ENCODE data around the gene FAM118B.

The FAM118B gene

DNA sequence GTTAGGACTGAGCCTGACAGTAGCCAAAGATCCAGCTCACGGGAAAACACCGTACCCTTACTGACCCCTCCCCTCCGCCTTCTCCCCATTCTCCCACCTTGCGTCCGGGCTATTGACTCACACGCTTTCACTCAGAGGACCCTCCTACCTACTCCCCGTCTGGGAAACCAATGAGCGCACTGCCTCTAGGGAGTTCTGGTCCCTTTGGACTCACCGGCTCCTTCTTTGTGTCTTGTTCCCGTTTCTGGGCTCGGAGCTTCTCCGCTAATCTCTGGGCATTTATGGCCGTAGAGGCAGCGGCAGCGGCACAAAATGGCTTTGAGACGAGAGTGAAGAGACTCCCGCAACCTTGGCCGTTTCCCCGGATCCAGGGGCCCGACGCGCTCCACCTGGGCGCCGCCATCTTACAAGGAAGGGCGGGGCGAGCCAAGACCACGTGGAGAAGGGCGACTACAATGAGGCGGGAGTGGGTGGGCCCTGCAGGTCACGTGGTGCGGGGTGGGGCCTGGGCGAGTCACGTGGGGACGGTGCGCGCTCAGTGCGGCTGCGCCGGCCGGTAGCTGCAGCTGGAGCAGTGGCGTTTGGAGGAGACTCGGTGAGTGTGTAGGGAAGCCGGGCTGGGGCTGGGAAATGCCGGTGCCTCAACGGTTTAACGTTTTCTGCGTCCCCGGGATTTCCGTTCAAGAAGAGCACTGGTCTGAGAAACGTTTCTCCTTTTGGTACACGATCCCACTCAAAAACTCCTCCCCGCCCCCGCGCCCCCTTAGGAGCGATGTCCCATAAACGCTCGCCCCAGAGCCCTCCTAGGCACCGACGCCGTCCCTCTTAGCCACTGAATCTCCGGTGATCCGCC, at the start of gene FAM118B, which contains the start of gene RPUSD4:
FAM118B (plus strand) TSS at position 547 of the 853 bp plus-strand sequence. CDS start 23,220 bp downstream, outside the sequence.
RPUSD4 (minus strand) TSS at position 415 of the 853 bp plus-strand sequence; CDS start at position 403, 12 bp downstream.
- peak; percentile 93 for DNase-seq

DNA sequence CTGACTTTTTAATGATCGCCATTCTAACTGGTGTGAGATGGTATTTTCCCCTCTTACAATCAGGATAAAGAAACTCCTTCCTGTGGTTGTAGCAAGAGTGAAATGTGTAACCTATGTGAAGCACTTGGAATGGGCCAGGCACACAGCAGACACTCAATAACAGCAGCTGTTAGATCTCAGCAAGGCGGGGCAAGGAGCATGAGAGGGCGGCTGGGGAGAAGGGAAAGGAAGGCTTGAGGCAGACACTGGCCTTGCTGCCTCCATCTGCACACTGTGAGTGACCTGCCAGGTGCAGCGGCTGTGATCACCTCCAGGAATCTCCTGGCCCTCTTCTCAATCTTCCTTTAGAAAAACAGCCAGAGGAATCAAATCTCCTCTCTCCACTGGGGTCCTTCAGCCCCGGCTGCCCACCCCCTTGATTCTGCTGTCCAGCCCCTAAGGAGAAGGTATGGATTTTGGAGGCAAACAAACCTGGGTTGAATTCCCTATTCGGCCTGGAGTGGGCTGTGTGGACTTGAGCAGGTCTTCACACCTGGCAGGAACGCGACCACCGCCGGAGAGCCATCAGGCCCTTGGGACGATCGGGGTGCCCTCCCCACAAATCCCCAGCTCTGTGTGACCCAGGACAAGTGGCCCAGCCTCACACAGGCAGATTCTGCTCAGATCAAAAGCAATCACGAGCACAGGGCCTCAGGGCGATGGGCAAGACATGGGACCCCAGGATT, 49.1 kb upstream of the FAM118B start:
- DNase-seq = no peak

DNA sequence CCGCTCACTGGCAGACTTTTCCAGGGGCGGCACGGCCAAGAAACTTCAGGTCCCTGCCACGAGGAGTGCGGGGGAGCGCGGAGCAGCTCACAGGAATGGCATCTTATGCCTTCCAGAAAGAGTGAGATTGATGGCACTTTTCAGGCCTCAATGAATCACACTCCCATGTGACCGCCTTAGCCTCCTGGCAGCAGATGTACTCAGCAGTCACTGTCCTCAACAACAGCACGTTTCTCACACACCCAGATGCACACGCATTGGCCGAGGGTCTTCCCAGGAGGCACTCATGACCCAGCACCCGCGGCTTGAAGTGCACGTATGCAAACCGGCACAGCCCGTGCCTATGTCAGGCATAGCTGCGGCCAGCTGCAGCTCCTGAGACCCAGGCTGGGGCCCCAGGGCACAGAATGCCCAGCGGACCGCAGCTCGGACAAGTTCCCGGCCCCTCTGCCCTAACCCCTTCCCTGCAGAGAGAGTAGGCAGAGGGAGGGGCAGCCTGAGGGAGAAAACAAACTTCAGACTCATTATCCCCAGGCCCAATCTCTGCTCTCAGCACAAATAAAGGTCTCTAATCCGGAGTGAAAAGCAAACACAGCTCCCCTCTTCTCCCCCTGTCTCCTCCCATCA, 48.4 kb upstream of the FAM118B start:
- DNase-seq = no peak

DNA sequence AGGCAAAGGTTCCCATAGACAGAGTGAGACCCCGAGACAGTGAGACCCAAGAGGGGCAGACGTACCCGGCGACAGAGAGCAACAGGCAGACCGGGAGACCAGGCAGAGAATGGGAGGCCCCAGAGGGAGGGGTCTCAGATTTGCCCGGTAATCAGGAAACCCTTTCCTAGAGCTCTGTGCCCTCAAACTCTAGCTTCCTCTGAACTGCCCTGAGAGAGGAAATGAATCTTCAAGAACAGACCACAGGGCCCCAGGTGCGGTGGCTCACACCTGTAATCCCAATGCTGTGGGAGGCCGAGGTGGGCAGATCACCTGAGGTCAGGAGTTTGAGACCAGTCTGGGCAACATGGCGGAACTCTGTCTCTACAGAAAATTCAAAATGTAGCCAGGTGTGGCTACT, 47.8 kb upstream of the FAM118B start:
- no peak for DNase-seq

DNA sequence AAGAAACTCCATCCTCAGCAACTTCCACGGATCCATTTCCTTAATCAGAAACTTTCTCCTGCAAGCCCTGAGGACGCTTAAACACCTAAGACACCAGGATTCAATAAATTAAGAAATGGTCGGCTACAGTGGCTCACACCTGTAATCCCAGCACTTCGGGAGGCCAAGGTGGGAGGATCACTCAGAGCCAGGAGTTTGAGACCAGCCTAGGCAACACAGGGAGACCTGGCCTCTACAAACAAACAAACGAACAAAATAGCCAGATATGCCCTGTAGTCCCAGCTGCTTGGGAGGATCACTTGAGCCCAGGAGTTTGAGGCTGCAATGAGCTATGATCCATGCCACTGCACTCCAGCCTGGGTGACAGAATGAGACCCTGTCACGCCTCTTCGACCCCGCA, 46.8 kb upstream of the FAM118B start:
- no peak for DNase-seq

DNA sequence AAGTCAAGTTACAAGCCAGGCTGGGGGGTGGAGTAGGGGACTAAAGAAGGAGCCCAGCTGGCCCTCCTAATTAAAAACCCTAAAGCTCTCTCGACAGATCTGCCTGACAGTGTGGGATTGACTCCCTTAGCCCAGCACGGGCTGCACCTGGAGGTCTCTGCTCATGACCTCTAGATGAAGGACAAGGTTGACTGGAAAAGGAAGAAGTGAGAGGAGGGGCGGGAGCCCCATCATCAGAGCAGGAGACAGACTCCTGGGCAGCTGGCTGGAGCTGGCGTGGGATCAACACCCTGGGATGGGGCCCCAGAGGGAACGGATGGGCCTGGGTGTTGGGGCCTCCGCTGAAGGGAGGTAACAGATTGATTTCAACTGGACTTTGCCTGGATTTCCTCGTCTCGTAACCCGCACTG, 46.3 kb upstream of the FAM118B start:
- no peak for DNase-seq

DNA sequence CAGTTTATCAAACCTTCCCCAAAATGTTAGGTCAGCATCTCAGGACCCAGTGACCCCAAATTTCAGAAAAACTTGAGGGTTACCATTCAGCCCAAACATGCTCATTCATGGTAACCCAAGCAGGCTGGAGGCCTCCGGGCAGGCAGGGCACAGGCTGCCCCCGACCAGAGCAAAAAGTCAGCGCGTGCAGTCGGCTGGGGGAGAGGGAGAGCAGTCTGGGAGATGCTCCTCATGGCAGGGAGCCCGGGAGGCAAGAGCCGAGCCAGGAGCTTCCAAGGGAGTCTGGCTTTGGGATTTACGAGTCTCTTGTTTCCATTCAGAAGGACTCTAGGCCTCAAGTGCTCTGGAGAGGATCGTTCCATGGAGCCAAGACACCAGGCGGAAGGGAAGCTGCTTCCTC, 45.8 kb upstream of the FAM118B start:
- DNase-seq = no peak

DNA sequence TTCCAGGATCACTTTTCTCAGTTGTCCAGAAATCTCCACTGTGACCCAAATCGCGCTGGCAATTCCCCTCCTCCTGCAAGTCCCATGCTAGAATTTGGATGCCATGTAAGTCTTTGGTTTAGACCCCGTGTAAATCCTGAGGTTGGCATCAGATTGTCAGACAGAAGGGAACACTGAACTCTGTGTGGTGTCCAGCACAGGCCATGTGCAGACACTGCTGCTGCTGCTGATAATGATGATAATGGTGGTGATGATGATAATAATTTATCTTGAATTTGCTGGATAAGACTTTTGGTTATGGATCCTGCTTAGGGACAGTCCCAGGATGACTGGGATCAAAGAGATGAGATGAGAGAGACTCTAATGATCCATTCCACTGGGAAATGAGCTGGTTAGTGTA, 45.2 kb upstream of the FAM118B start:
- DNase-seq = no peak

DNA sequence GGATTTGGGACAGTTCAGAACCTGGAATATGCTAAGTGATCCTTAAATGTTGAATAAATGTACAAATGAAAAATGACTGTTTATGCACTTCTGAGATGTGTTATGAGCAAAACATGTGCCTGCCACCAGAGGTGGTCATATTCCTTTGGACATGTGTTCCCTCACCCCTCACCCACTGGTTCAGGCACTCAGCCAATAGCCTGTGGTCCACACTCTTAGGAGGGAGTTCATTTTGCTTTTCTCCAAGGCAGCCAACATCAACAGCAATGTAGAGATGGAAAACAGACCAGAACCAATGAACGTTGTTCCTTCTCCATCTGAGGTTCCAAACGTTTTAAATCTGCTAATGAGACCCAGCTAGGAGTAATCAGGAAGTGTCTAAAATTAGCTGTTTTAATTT, 44.1 kb upstream of the FAM118B start:
- no peak for DNase-seq

DNA sequence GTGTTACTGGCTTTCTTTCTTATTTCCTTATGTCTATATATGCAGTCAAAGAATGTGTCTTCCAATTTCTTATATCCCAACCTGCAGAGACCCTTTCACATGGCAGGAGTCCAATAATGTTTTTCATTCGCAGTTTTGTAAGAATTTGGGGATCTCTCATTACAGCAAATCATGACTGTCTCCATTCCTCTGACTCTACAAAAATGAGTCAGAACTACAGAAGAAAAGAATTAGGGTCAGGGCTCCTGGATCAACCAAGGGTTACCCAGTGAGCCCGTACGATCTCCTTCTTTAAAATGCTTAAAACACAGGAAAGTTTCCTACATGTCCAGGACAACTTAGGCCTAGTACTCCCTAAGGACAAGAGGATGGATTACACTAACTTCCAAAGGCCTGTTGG, 42.3 kb upstream of the FAM118B start:
- no peak for DNase-seq

DNA sequence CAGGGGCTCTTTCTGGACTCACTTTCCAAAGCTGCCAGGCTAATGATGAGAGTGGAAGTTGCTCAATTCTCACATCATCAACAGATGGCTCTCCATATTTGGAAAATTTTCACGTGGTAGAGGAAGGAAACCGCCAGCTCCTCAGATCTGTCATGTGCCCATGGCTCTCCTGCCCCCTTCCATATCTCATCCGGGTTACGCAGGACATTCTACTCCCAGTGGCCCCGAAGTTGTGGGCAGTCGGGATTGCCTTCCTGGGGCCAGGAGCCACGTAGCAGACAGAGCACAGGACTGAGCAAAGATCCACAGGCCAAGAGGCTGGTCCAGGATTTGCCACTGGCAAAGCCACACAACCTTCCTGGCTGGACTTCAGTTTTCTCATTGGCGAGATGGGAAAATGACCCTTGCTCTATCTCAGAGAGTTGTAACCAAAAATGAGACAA, 39.0 kb upstream of the FAM118B start:
- no peak for DNase-seq

DNA sequence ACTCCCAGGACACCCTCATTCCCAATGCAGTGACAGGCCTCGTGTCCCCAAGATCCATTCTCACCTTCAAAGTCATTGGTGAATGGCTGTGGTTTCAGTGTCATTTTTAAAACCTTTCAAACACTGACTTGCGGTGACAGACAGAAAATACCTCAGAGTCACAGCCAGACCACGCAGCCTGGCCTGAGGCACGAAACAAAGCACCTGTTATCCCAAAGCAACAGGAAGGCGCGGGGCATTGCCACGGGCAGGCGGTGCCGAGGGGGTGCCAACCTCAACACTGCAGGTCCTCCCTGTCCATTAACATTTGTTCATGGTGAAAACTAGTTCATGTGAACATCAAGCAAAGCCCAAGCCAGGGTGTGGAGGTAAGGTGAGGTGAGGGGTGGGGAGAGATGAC, 38.3 kb upstream of the FAM118B start:
- DNase-seq = no peak

DNA sequence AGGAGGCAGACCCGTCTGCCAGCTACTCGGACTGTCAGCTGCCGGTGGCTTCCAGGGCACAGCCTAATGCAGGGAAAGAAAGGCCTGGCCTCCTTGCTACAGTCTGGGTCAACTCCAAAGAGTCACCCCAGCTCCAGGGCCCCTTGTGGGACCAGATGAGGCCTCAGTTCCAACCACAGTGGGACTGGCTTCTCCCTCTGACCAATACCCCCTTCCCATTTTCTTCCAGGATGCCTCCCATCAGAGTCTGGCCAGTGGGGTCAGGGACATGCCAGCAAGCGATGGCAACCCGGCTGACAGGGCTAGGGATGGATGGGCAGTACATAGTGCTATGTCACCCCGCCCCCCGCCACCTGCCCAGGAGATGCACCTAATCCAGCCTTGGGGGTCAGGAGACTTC, 36.8 kb upstream of the FAM118B start:
- no peak for DNase-seq

DNA sequence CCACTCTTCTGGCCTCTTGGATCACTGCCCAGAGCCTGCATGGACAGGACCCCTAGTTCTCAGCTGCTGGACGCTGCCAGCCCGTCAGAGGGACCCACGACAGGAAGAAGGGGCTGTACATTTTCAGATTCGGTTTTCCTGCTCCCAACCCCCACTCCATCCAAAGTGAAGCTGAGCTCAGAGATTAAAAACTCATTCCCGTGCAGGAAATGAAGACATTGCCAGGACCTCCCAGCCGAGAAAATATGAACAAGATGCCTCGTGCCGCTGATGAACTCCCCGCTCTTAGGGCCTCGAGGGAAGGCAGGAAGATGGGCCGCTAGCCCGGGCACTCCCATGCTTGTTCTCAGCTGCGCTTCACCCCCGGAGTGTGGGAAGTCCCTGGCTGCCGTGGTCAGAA, 36.2 kb upstream of the FAM118B start:
- DNase-seq = no peak

DNA sequence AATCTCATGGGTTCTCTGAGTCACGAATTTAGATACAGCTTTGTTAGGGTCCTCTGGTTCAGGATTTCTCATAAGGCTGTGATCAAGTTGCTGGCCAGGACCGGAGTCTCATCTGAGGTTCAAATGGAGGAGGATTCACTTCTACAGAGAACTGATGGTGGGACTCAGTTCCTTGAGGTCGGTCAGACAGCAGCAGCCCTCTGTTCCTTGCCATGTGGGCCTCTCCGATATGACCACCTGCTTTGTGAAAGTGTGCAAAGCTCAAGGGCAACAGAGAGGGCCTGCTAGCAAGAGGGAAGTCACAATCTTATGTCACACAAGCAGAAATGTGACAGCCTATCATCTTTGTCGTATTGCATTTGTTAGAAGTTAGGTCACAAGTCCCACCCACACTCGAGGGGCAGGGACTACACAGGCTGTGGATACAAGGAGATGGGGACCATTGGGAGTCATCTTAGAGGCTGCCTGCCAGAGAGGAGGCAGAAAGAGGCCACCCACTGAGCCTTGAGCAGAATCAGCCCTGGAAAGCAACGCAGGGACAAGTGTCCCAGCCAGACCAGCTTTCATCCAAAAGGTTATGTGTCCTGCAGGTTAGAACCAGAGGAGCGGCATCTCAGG, 34.6 kb upstream of the FAM118B start:
- DNase-seq = no peak

DNA sequence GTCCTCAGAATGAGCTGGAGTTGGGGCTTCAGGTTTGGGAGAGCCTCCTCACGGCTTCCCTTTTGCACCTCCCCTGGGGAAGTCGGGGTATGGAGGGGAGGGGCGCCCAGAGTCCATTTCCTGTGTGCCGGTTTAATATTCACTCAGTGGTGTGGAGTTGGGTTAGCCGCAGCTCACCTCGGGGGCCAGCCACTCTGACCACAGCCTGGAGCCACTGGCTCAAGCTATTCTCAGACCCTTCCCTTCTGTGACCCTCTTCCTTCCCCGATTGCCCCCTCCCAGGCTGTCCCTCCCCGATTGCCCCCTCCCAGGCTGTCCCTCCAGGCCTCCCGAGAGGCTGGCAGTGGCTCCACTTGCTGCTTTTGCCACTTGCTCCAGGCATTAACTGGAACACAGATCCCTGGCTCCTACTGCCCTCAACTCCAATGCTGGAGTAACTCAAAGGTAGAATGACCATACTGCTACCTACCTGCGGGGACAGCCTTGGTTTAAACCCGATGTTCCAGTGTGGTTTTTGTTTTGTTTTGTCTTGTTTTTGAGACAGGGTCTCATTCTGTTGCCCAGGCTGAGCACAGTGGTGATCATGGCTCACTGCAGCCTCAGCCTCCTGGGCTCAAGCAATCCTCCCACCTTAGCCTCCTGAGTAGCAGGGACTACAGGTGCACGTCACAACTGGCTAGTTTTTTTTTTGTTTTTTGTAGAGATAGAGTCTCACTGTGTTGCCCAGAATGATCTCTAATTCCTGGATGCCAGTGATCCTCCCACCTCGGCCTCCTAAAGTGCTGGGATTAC, 29.4 kb upstream of the FAM118B start:
- DNase-seq = no peak

DNA sequence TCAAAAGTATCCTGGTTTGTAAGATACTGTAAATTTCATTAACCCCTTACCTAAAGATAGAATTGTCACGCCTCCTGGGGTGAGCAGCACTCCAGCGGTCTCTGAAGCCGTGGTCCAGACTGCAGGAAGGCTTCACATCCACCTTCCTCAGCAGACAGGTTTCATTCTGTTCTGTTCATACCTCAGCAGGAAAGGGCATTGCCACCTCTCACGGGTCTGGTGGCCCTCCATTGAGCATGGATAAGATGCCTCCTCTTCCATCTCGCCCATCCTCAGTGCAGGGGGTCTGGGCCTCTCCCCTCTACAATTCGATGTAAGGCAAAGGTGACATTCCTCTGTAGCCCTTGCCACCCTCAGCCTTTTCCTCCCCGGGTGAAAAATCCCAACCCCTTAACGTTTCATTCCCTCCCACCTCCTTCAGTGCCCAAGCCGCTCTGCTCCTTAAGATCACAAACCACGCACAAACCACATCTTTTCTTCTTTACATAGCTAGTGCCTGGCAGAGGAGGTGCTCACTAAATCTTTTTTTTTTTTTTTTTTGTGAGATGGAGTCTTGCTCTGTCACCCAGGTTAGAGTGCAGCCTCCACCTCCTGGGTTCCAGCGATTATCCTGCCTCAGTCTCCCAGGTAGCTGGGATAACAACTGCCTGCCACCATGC, 28.7 kb upstream of the FAM118B start:
- DNase-seq = no peak

DNA sequence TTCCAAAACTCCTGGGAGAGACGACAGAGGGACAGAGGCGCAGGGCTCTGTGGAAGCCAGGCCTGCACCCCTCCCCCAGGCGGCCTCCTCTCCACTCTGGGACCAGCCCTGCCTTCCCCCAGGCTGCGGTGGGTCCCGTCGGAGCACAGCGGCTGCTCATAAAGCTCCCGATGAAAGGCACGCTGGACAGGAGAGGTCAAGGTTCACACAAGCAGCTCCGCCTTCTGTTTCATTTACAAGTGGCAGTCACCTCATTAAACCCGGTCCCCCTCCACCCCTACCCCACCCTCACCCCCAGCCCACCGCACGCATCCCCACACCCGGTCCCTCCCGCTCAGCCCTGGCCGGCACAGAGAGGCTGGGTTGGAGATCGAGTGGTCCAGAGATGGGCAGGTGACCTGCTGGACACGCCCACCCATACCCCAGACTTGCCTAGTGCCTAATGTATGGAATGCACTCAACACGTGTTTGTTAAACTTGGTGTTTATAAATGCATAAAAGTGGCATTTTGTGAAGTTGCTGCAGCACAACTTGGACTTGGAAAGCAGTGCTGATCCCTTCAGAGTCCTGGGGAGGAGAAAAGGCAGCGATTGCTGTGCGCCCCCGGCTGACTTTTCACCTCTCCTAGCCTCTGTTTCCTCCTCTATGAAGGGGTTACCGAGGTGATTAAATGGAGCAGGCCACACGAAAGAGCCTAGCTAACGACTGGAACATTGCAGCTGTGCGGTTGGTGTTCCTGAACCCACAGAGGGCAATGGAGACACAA, 26.1 kb upstream of the FAM118B start:
- DNase-seq = no peak

DNA sequence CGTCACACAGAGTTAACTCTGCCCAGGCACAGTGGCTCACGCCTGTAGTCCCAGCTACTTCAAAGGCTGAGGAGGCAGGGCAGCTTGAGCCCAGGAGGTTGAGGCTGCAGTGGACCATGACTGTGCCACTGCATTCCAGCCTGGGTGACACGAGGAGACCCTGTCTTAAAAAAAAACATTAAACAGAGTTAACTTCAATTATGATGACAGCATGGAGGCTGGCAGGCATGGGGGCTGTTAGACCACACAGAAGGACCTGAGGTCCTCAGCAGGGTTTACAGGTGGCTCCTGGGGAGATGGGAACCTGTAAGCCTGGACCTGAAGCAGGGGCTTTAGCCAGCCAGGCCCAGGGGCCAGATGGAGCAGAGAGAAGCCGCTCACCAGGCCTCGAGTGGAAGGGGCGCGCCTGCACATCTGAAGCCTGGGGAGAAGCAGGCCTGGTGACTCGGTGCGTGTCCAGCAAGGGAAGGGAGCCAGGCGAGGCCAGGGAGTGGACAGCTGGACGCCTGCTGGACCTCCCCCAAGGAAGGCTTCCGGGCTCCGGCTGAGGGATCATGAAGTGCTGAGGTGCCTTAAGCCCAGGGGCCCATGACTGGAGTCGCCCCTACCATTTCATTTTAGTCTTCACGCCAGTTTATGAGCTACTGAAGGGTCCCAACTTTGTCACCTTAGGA, 25.4 kb upstream of the FAM118B start:
- no peak for DNase-seq
